Pancreas (tissue), 10 donors: ENCODE measurements around the gene ZFP1. TPM values are rescaled to one million over a fixed set of nuclear protein-coding genes. Genes with fewer than 3 reads are reported as not detected.

Experiments used
- ATAC-seq, 4 donors: fragments of 200-7000 bp; cut with Tn5 transposase; one replicate each; pipeline versions ENCODE4 v1.8.0 to v1.9.1; 2020; ENCODE audit warnings: mild to moderate bottlenecking in 4 of 4, moderate library complexity in 4 of 4
- DNase-seq, 6 donors: peaks; one replicate each; pipeline ENCODE4 v3.0.0-alpha.2; 2020
- FAIRE-seq: peaks from 2 replicates; lab custom pipeline; 2012; peaks lifted over from hg19 to GRCh38; lab: Jason Lieb, UNC
- H3K27ac ChIP-seq, 4 donors: fragments of 200-600 bp; sonication (generic); 1 replicate in 3 of 4; 2 replicates in 1 of 4; pipeline versions ENCODE4 v1.5.0 to v1.8.0; 2020
- H3K27me3 ChIP-seq, 4 donors: fragments of 200-600 bp; one replicate each; pipeline ENCODE4 v1.8.0; 2021
- H3K36me3 ChIP-seq, 3 donors: fragments of 200-600 bp; sonication (generic) in 1 of 3; one replicate each; pipeline versions ENCODE4 v1.5.0 to v1.8.0; 2020 to 2021
- H3K4me1 ChIP-seq, 3 donors: fragments of 200-600 bp; one replicate each; pipeline ENCODE4 v1.8.0; 2021
- H3K4me3 ChIP-seq, 4 donors: fragments of 200-600 bp; sonication (generic) in 2 of 4; one replicate each; pipeline versions ENCODE4 v1.5.0 to v1.8.0; 2020 to 2021
- H3K9me3 ChIP-seq, 4 donors: fragments of 200-600 bp; one replicate each; pipeline ENCODE4 v1.8.0; 2021
- CTCF ChIP-seq, 4 donors: fragments of 200-600 bp; sonication (generic) in 3 of 4; IDR thresholded peaks; one replicate each; pipeline versions ENCODE4 v1.5.0 to v1.8.0; 2021; ENCODE audit warnings: antibody characterized with exemption in 4 of 4
- WGBS, 2 donors: extraction: QIAGEN DNeasy Blood & Tissue Kit; methylation state at CpG; one replicate each; pipeline ENCODE4 v1.1.7; 2013; 5-methylcytosine and 5-hydroxymethylcytosine counted together
- intact Hi-C, 3 donors: fragments of 100-400 bp; cut with DNase I; formaldehyde crosslinking; loops; one replicate each; pipeline versions ENCODE4 v1.11.1 to v1.14.2; 2022
- polyA plus RNA-seq, 2 donors: library from polyadenylated mRNA; stranded (reverse); fragments of 200-250 nt; gene quantifications; one replicate each; pipeline ENCODE4 v1.2.3, GENCODE V29; 2013
- total RNA-seq, 6 donors: library from RNA; stranded (reverse); fragmentation: NEBNext Ultra II Directional in 4 of 6; extraction: Animal tissue kit (Norgen Biotek cat#: 25700) in 4 of 6; gene quantifications; one replicate each; pipeline versions ENCODE4 v1.2.1 to v1.2.4, GENCODE V29; 2021 to 2023
- donor health status: healthy with polysubstance abuse.
- donor health status: DM: no; HTN: no; CAD: no; lungs with moderate emphysema.
- donor health status: DM: no; HTN: no; CAD: no.
- donor health status: control.
- donor health status: control.
- donor health status: Bipolar disorder and iron deficiency.
- donor health status: DM: yes; HTN: yes; CAD: no.
- donor health status: DM: no; HTN: no; CAD: no.
- donor health status: DM: no; HTN: no; CAD: no.
- donor health status: DM: yes; HTN: yes; CAD: no.

Gene ZFP1
- total and polyA plus RNA-seq, 8 donors, result 1.8 to 4.2 (median 3.1) TPM

- no peak for TF ChIP-seq CTCF (IDR thresholded peaks at IDR 0.05)
- DNase-seq (no peak), FAIRE-seq (no peak), ATAC-seq (no peak)
- intact Hi-C loops, result no loop called here
- Histone ChIP-seq H3K4me1 (no peaks in the 10 kb centered on the region), H3K27ac (no peak overlapping the region), H3K27me3 (no peaks in the 10 kb centered on the region), H3K9me3 (no peaks in the 10 kb centered on the region), H3K4me3 (no peak overlapping the region), H3K36me3 (no peaks in the 10 kb centered on the region)
- WGBS, 2 donors, result 63 to 70% methylated on average over 9 of the region's 9 CpGs
These were observed 9.7 kb upstream of the ZFP1 start for GRCh38 chr16:75138636-75139035.

- Histone ChIP-seq H3K9me3 (no peaks in the 10 kb centered on the region), H3K27ac (no peak overlapping the region), H3K4me1 (no peaks in the 10 kb centered on the region), H3K36me3 (no peaks in the 10 kb centered on the region), H3K4me3 (no peak overlapping the region), H3K27me3 (no peaks in the 10 kb centered on the region)
- ATAC-seq, result no peak
- FAIRE-seq, result no peak
- WGBS, 2 donors, result 97% methylated on average over 5 of the region's 5 CpGs
- intact Hi-C loops, result no loop called here
- no peak for TF ChIP-seq CTCF (IDR thresholded peaks at IDR 0.05)
- DNase-seq, result no peak
These were observed 8.8 kb upstream of the ZFP1 start for GRCh38 chr16:75139498-75139897.

GRCh38 chr16:75143941-75144340 is 4.4 kb upstream of the ZFP1 start:
- FAIRE-seq (no peak), ATAC-seq (no peak), DNase-seq (no peak)
- TF ChIP-seq CTCF (IDR thresholded peaks at IDR 0.05), result no peak
- Histone ChIP-seq H3K4me1 (no peaks in the 10 kb centered on the region), H3K36me3 (no peaks in the 10 kb centered on the region), H3K27ac (no peak overlapping the region), H3K27me3 (no peaks in the 10 kb centered on the region), H3K4me3 (no peak overlapping the region), H3K9me3 (no peaks in the 10 kb centered on the region)
- WGBS, 2 donors, result 74 to 81% methylated on average over 6 of the region's 6 CpGs
- intact Hi-C loops, result no loop called here

- Histone ChIP-seq H3K4me1 (peaks cover 0 to 8% (median 0%) of the 10 kb centered on the region in 3 donors), H3K27ac (peak overlapping the region in 1 of 4 donors; percentile 95), H3K9me3 (no peaks in the 10 kb centered on the region), H3K27me3 (no peaks in the 10 kb centered on the region), H3K4me3 (peak overlapping the region in 2 of 4 donors; percentile 93 to 99), H3K36me3 (no peaks in the 10 kb centered on the region)
- FAIRE-seq (no peak), DNase-seq (no peak), ATAC-seq (no peak)
- no peak for TF ChIP-seq CTCF (IDR thresholded peaks at IDR 0.05)
- WGBS, 2 donors, result 24 to 31% methylated on average over 3 of the region's 3 CpGs
- intact Hi-C loops, result no loop called here
These were observed 385 bp upstream of the ZFP1 start for GRCh38 chr16:75147968-75148310.

- Histone ChIP-seq H3K27ac (no peak overlapping the region), H3K9me3 (no peaks in the 10 kb centered on the region), H3K36me3 (peaks cover 0 to 4% (median 0%) of the 10 kb centered on the region in 3 donors), H3K4me1 (peaks cover 0 to 8% (median 0%) of the 10 kb centered on the region in 3 donors), H3K4me3 (no peak overlapping the region), H3K27me3 (no peaks in the 10 kb centered on the region)
- intact Hi-C loops, result no loop called here
- no peak for TF ChIP-seq CTCF (IDR thresholded peaks at IDR 0.05)
- FAIRE-seq (no peak), ATAC-seq (no peak), DNase-seq (no peak)
- WGBS, 2 donors, result 49 to 72% methylated on average over 2 of the region's 2 CpGs
These were observed 3.5 kb downstream of the ZFP1 start for GRCh38 chr16:75151798-75152197.
